Right renal pelvis (tissue), 4 donors: ENCODE measurements around the gene ZNF780A. TPM values are rescaled to one million over a fixed set of nuclear protein-coding genes. Genes with fewer than 3 reads are reported as not detected.

ENCODE experiments used
- polyA plus RNA-seq, 4 donors: library from polyadenylated mRNA; unstranded; fragments of 120-200 nt; gene quantifications; one replicate each; pipeline ENCODE4 v1.2.1, GENCODE V29; 2013; ENCODE audit not compliant: insufficient read length in 4 of 4

ZNF780A gene
- polyA plus RNA-seq, 4 donors, result 16.9 to 22.8 (median 19.8) TPM

Other genes with a start within 250 kb of the ZNF780A start
- gene FBL, start 244.6 kb downstream of the ZNF780A start, polyA plus RNA-seq, result 100 to 1,000 TPM; 308 to 340 (median 323) TPM
- gene FCGBP, start 156.3 kb downstream of the ZNF780A start, polyA plus RNA-seq, result 1 to 10 TPM; 5.6 to 9.5 (median 7.6) TPM
- gene PSMC4, start 119.8 kb downstream of the ZNF780A start, polyA plus RNA-seq, result 100 to 1,000 TPM in 1 of 4 donors, 10 to 100 TPM in 3; 86.6 to 105 (median 92.7) TPM
- 1 to 10 TPM; 4.4 to 6.4 (median 5.6) TPM for gene ZNF546, start 93.9 kb downstream of the ZNF780A start, polyA plus RNA-seq
- 10 to 100 TPM; 18.8 to 29.1 (median 21.1) TPM for gene ZNF780B, start 34.7 kb downstream of the ZNF780A start, polyA plus RNA-seq
- 10 to 100 TPM; 12.7 to 17.8 (median 13.7) TPM for gene MAP3K10, start 100.5 kb upstream of the ZNF780A start, polyA plus RNA-seq
- gene TTC9B, start 127.4 kb upstream of the ZNF780A start, polyA plus RNA-seq, result under 1 TPM in 3 of 4 donors, not detected in 1; 0.10 to 0.19 (median 0.17) TPM
- 1 to 10 TPM in 3 of 4 donors, under 1 TPM in 1; 0.55 to 1.8 (median 1.3) TPM for gene CCNP, start 135.7 kb upstream of the ZNF780A start, polyA plus RNA-seq
- 100 to 1,000 TPM; 148 to 179 (median 157) TPM for gene AKT2, start 194.4 kb upstream of the ZNF780A start, polyA plus RNA-seq